Endodermal cell (in vitro differentiated cells): Measurements from ENCODE around the gene TMPRSS2. TPM values are rescaled to one million over a fixed set of nuclear protein-coding genes. Genes with fewer than 3 reads are reported as not detected.

Source experiments
- DNase-seq: peaks from one replicate; pipeline ENCODE4 v3.0.0-alpha.2; 2017
- H3K27ac ChIP-seq: 2 replicates; pipeline ENCODE4 v1.5.1; 2013; ENCODE audit warnings: mild to moderate bottlenecking, low read depth, low read length, moderate library complexity
- H3K27me3 ChIP-seq: 2 replicates; pipeline ENCODE4 v1.6.1; 2013; ENCODE audit warnings: mild to moderate bottlenecking, low read length, moderate library complexity; ENCODE audit not compliant: insufficient read depth, control insufficient read depth, poor library complexity, severe bottlenecking
- H3K36me3 ChIP-seq: 2 replicates; pipeline ENCODE4 v1.7.0; 2013; ENCODE audit warnings: mild to moderate bottlenecking, low read length, moderate library complexity; ENCODE audit not compliant: control insufficient read depth, insufficient read depth
- H3K4me1 ChIP-seq: one replicate; pipeline ENCODE4 v1.7.0; 2013; ENCODE audit warnings: low read length; ENCODE audit not compliant: control insufficient read depth, insufficient read depth
- H3K4me3 ChIP-seq: 2 replicates; pipeline ENCODE4 v1.5.1; 2013; ENCODE audit warnings: mild to moderate bottlenecking, low read length, moderate library complexity
- H3K9ac ChIP-seq: 2 replicates; pipeline ENCODE4 v1.6.1; 2013; ENCODE audit warnings: mild to moderate bottlenecking, low read length, moderate library complexity; ENCODE audit not compliant: poor library complexity, severe bottlenecking; ENCODE audit errors: extremely low read depth
- H3K9me3 ChIP-seq: 2 replicates; pipeline ENCODE4 v1.6.1; 2013; ENCODE audit warnings: mild to moderate bottlenecking, low read length, moderate library complexity; ENCODE audit not compliant: control insufficient read depth
- H3K27ac Mint-ChIP-seq: 2 replicates; pipeline ENCODE4 v1.8.0; 2020; ENCODE audit warnings: mixed read lengths
- H3K27me3 Mint-ChIP-seq: 2 replicates; pipeline ENCODE4 v1.8.0; 2021; ENCODE audit warnings: mild to moderate bottlenecking, mixed read lengths; ENCODE audit not compliant: insufficient read depth
- H3K36me3 Mint-ChIP-seq: 2 replicates; pipeline ENCODE4 v1.8.0; 2020; ENCODE audit warnings: low read depth, mixed read lengths
- H3K4me1 Mint-ChIP-seq: 2 replicates; pipeline ENCODE4 v1.8.0; 2020; ENCODE audit warnings: mixed read lengths
- H3K4me3 Mint-ChIP-seq: 2 replicates; pipeline ENCODE4 v1.8.0; 2020; ENCODE audit warnings: mild to moderate bottlenecking, moderate library complexity, mixed read lengths
- H3K9me3 Mint-ChIP-seq: 2 replicates; pipeline ENCODE4 v1.8.0; 2020; ENCODE audit warnings: mild to moderate bottlenecking, mixed read lengths
- WGBS, 2 experiments: methylation state at CpG; one replicate each; pipeline versions ENCODE4 v1.1.5 to v1.1.7; 2013; ENCODE audit warnings: missing lambda C conversion rate in 2 of 2, mixed read lengths in 1 of 2; ENCODE audit not compliant: insufficient coverage in 1 of 2, insufficient read length in 1 of 2; 5-methylcytosine and 5-hydroxymethylcytosine counted together
- total RNA-seq, 2 donors: library from RNA; stranded (reverse); fragmentation: NEBNext Ultra II Directional in 1 of 2; extraction: Animal tissue kit (Norgen Biotek cat#: 25700) in 1 of 2; gene quantifications; 2 replicates in 1 of 2; 3 replicates in 1 of 2; pipeline ENCODE4 v1.2.1, GENCODE V29; 2021
- TF ChIP-seq, protein P1 (sequence below): fragments of 200-600 bp; sonication (generic); conservative IDR thresholded peaks from 2 replicates; pipeline ENCODE4 v1.5.0; 2021; ENCODE audit warnings: antibody characterized with exemption, mild to moderate bottlenecking

The TMPRSS2 gene
- total RNA-seq, 2 donors from 2014 or later, result 17.6 to 19.2 TPM

- peaks cover 7% of the 10 kb centered on the region for H3K27me3 Mint-ChIP-seq
- no peak overlapping the region for H3K4me3 Mint-ChIP-seq
- H3K4me3 ChIP-seq, result no peak overlapping the region
- WGBS, 2 experiments, result 88 to 90% methylated on average over 5 to 8 of the region's 8 CpGs
- no peaks in the 10 kb centered on the region for H3K4me1 Mint-ChIP-seq
- no peak overlapping the region for H3K9ac ChIP-seq
- no peaks in the 10 kb centered on the region for H3K4me1 ChIP-seq
- no peaks in the 10 kb centered on the region for H3K27me3 ChIP-seq
- no peak overlapping the region for H3K27ac ChIP-seq
- no peak overlapping the region for H3K27ac Mint-ChIP-seq
- H3K9me3 ChIP-seq, result no peaks in the 10 kb centered on the region
- no peaks in the 10 kb centered on the region for H3K36me3 ChIP-seq
- H3K9me3 Mint-ChIP-seq, result no peaks in the 10 kb centered on the region
- no peak for DNase-seq
- TF ChIP-seq, protein P1, sequence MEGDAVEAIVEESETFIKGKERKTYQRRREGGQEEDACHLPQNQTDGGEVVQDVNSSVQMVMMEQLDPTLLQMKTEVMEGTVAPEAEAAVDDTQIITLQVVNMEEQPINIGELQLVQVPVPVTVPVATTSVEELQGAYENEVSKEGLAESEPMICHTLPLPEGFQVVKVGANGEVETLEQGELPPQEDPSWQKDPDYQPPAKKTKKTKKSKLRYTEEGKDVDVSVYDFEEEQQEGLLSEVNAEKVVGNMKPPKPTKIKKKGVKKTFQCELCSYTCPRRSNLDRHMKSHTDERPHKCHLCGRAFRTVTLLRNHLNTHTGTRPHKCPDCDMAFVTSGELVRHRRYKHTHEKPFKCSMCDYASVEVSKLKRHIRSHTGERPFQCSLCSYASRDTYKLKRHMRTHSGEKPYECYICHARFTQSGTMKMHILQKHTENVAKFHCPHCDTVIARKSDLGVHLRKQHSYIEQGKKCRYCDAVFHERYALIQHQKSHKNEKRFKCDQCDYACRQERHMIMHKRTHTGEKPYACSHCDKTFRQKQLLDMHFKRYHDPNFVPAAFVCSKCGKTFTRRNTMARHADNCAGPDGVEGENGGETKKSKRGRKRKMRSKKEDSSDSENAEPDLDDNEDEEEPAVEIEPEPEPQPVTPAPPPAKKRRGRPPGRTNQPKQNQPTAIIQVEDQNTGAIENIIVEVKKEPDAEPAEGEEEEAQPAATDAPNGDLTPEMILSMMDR, result no peak
- H3K36me3 Mint-ChIP-seq, result no peaks in the 10 kb centered on the region
Observed at GRCh38 chr21:41548781-41549180, 40.8 kb upstream of the TMPRSS2 start.

DNA sequence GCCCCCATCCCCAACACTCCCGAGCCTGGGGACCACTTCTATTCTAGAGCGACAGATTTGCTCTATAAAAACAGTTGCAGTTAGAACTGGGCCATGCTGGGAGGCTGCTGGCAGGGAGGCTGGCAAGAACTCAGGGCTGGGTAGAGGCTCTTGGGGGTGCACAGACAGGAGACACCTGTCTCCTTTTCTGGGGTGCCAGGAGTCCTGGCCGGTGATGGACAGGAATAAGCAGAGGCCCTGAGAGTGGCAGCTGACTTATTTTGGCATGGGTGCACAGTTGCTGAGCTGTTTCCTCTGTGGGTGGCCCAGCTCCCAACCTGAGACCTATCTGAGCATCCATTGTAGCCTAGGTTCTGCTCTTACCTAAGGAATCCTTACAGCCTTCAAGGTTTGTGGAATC, 39.2 kb upstream of the TMPRSS2 start:
- TF ChIP-seq, protein P1, result no peak
- H3K27ac ChIP-seq, result no peak overlapping the region
- Mint-ChIP-seq H3K27me3 (peaks cover 7% of the 10 kb centered on the region), H3K4me1 (peaks cover 4% of the 10 kb centered on the region), H3K27ac (no peak overlapping the region), H3K9me3 (no peaks in the 10 kb centered on the region), H3K36me3 (no peaks in the 10 kb centered on the region), H3K4me3 (no peak overlapping the region)
- H3K9me3 ChIP-seq, result no peaks in the 10 kb centered on the region
- no peak overlapping the region for H3K4me3 ChIP-seq
- 87 to 100% methylated on average over 2 to 3 of the region's 3 CpGs for WGBS, 2 experiments
- no peak overlapping the region for H3K9ac ChIP-seq
- H3K27me3 ChIP-seq, result no peaks in the 10 kb centered on the region
- no peaks in the 10 kb centered on the region for H3K36me3 ChIP-seq
- H3K4me1 ChIP-seq, result no peaks in the 10 kb centered on the region
- peak; percentile 7 for DNase-seq

DNA sequence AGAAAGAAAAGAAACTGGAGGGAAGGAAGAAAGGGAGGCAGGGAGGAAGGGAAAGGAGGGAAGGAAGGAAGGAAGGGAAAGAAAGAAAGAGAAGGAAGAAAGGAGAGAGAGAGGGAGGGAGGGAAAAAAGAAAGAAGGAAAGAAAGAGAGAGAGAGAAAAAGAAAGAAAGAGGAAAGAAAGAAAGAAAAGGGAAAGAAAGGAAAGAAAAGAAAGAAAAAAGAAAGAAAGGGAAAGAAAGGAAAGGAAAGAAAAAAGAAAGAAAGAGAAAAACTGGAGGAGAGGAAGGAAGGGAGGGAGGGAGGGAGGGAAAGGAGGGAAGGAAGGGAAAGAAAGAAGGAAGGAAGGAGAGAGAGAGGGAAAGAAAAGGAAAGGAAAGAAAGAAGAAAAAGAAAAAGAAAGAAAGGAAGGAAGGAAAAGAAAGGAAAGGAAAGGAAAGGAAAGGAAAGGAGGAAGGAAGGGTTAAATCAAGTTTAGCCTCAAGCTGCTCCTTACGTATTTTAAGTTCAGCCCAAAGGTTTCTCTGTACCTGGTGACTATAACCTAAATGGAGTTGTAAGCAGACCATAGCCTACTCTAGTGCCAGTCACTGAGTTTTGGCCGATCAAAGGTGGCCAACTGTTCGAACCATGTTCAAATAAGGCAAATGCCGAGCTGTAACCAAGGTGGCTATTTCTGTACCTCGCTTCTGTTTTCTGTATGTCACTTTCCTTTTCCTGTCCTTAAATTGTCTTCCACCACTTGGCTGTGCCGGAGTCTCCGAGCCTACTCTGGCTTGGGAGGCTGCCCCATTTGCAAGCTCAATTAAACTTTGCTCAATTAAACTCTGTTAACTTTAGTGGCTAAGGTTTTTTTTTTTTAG, 37.8 kb upstream of the TMPRSS2 start:
- WGBS, 2 experiments, result 92% methylated on average over 6 to 7 of the region's 7 CpGs
- Mint-ChIP-seq H3K27me3 (peaks cover 7% of the 10 kb centered on the region), H3K36me3 (no peaks in the 10 kb centered on the region), H3K27ac (no peak overlapping the region), H3K9me3 (no peaks in the 10 kb centered on the region), H3K4me1 (peaks cover 4% of the 10 kb centered on the region), H3K4me3 (no peak overlapping the region)
- no peaks in the 10 kb centered on the region for H3K36me3 ChIP-seq
- no peak overlapping the region for H3K9ac ChIP-seq
- H3K4me1 ChIP-seq, result no peaks in the 10 kb centered on the region
- peak; percentile 39 for DNase-seq
- no peak overlapping the region for H3K27ac ChIP-seq
- H3K27me3 ChIP-seq, result no peaks in the 10 kb centered on the region
- no peak overlapping the region for H3K4me3 ChIP-seq
- TF ChIP-seq, protein P1, result no peak
- H3K9me3 ChIP-seq, result no peaks in the 10 kb centered on the region
